ENCODE measurements around the gene FYN. TPM values are rescaled to one million over a fixed set of nuclear protein-coding genes. Genes with fewer than 3 reads are reported as not detected.

FYN gene
- total and polyA plus RNA-seq, 2 of the 4 experiments (the other 2 are of a cell fraction) = 30.8 to 36.4 TPM

DNA sequence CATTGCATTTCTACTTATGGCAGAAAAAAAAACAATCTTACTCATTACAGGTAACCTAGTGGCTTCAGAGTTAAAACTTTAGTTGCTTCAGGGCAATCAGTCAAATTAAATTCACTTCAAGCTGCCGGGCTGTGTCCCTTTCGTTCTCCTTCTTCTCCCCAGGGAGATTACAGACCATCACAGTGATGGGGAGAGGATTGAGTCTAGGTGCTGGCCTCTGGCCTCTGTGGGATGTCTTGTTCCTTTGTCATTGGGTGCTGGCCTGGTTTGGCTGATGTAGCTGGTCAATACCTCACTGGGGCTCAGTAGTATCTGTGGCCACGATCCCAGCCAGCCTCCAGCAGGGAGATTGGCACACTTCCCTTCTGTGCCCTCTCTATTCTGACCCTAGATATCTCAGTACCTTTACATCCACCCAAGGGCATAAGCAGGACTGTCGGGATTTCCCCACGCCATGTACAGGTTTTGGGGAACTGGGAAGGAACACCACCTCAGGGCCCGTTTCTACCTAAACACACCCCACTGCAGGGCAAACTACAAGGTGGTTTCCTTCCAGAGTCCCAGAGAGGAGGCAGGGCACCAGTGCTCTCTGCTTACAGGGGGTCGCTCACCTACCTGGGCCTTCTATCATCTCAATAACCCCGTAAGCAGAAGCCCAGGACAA, 15.4 kb downstream of the FYN start:
- Histone ChIP-seq H3K27ac (ENCODE audit: insufficient read depth, low read length) (no peak overlapping the region), H3K27me3 (ENCODE audit: control insufficient read depth, insufficient read depth, low read length) (no peaks in the 10 kb centered on the region), H3K36me3 (ENCODE audit: control insufficient read depth, insufficient read depth, low read length) (no peaks in the 10 kb centered on the region; the same call in 1 of the 2 replicates), H4K91ac (ENCODE audit: insufficient read depth, low read depth, low read length) (no peak overlapping the region), H3K23ac (ENCODE audit: low read depth, low read length) (no peak overlapping the region), H2BK15ac (ENCODE audit: low read depth, low read length) (no peak overlapping the region), H3K9me1 (ENCODE audit: insufficient read depth, low read length) (peaks cover 8% of the 10 kb centered on the region; the same call in 1 of the 2 replicates), H2BK120ac (ENCODE audit: low read depth, low read length) (no peak overlapping the region), H3K79me1 (ENCODE audit: low read depth in 1 of 2, low read length in 2 of 2) (peaks cover 33 to 55% of the 10 kb centered on the region in 2 experiments), H3K18ac (ENCODE audit: low read depth, low read length) (no peak overlapping the region), H2AK5ac (ENCODE audit: low read depth, low read length) (no peak overlapping the region), H3K4me1 (ENCODE audit: control insufficient read depth, insufficient read depth, low read length) (no peaks in the 10 kb centered on the region), H3K4me2 (ENCODE audit: low read depth, low read length) (no peak overlapping the region), H4K8ac (ENCODE audit: low read depth in 2 of 2, low read length in 2 of 2) (no peak overlapping the region), H2AK9ac (replicated peaks; ENCODE audit: low read depth, low read length, poor library complexity) (no peak overlapping the region), H3K56ac (ENCODE audit: extremely low read depth, insufficient read depth, low read length) (no peak overlapping the region), H3K9ac (ENCODE audit: low read depth, low read length) (no peak overlapping the region), H3K4ac (ENCODE audit: low read depth, low read length) (no peak overlapping the region), H2BK5ac (ENCODE audit: low read depth, low read length, poor library complexity, severe bottlenecking) (no peak overlapping the region), H4K5ac (ENCODE audit: low read depth, low read length) (no peak overlapping the region), H3K14ac (replicated peaks; ENCODE audit: low read depth, low read length) (no peak overlapping the region), H2BK20ac (ENCODE audit: low read depth, low read length) (no peak overlapping the region), H4K20me1 (ENCODE audit: insufficient read depth, low read length) (peaks cover 26% of the 10 kb centered on the region; the same call in 1 of the 2 replicates), H3K4me3 (ENCODE audit: insufficient read depth, low read depth, low read length) (no peak overlapping the region), H3K9me3 (ENCODE audit: control insufficient read depth, insufficient read depth, low read length) (no peaks in the 10 kb centered on the region), H2AFZ (replicated peaks; ENCODE audit: low read length, poor library complexity) (no peak overlapping the region)
- DNase-seq (no peak), ATAC-seq (ENCODE audit: low read depth) (no peak)
- CTCF ChIA-PET = no interaction called here
- TF ChIP-seq MAFK (IDR thresholded peaks at IDR 0.05; ENCODE audit: low read depth, low read length) (no peak), RFX5 (IDR thresholded peaks at IDR 0.05; ENCODE audit: low read depth, low read length) (no peak), MAZ (IDR thresholded peaks at IDR 0.05; ENCODE audit: borderline replicate concordance, low read depth, low read length) (no peak), NFE2L2 (IDR thresholded peaks at IDR 0.05; ENCODE audit: low read depth, low read length) (no peak), POLR2A (IDR thresholded peaks at IDR 0.05; ENCODE audit: low read depth, low read length) (no peak), CEBPB (IDR thresholded peaks at IDR 0.05; ENCODE audit: low read depth, low read length) (no peak), RAD21 (IDR thresholded peaks at IDR 0.05; ENCODE audit: low read length) (no peak), BHLHE40 (IDR thresholded peaks at IDR 0.05; ENCODE audit: low read depth, low read length) (no peak), MXI1 (IDR thresholded peaks at IDR 0.05; ENCODE audit: borderline replicate concordance, low read depth, low read length) (no peak)
- TF ChIP-seq, protein P1, sequence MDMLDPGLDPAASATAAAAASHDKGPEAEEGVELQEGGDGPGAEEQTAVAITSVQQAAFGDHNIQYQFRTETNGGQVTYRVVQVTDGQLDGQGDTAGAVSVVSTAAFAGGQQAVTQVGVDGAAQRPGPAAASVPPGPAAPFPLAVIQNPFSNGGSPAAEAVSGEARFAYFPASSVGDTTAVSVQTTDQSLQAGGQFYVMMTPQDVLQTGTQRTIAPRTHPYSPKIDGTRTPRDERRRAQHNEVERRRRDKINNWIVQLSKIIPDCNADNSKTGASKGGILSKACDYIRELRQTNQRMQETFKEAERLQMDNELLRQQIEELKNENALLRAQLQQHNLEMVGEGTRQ (IDR thresholded peaks at IDR 0.05; ENCODE audit: low read depth, low read length) = no peak
- TF ChIP-seq, protein P2, sequence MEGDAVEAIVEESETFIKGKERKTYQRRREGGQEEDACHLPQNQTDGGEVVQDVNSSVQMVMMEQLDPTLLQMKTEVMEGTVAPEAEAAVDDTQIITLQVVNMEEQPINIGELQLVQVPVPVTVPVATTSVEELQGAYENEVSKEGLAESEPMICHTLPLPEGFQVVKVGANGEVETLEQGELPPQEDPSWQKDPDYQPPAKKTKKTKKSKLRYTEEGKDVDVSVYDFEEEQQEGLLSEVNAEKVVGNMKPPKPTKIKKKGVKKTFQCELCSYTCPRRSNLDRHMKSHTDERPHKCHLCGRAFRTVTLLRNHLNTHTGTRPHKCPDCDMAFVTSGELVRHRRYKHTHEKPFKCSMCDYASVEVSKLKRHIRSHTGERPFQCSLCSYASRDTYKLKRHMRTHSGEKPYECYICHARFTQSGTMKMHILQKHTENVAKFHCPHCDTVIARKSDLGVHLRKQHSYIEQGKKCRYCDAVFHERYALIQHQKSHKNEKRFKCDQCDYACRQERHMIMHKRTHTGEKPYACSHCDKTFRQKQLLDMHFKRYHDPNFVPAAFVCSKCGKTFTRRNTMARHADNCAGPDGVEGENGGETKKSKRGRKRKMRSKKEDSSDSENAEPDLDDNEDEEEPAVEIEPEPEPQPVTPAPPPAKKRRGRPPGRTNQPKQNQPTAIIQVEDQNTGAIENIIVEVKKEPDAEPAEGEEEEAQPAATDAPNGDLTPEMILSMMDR (conservative IDR thresholded peaks at IDR 0.05; ENCODE audit: low read depth, low read length) = no peak
- TF ChIP-seq, protein P3, sequence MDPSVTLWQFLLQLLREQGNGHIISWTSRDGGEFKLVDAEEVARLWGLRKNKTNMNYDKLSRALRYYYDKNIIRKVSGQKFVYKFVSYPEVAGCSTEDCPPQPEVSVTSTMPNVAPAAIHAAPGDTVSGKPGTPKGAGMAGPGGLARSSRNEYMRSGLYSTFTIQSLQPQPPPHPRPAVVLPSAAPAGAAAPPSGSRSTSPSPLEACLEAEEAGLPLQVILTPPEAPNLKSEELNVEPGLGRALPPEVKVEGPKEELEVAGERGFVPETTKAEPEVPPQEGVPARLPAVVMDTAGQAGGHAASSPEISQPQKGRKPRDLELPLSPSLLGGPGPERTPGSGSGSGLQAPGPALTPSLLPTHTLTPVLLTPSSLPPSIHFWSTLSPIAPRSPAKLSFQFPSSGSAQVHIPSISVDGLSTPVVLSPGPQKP (IDR thresholded peaks at IDR 0.05; ENCODE audit: borderline replicate concordance, low read depth, low read length) = no peak
- intact Hi-C loops (cut with micrococcal nuclease) (no loop called here), in situ Hi-C loops (cut with MboI; ENCODE audit: low sequenced_read_pairs) (no loop called here), dilution Hi-C loops (cut with HindIII; ENCODE audit: low sequenced_read_pairs, unreplicated experiment) (no loop called here)
- WGBS, 2 experiments (ENCODE audit: extremely low coverage in 2 of 2, insufficient read length in 1 of 2) = 92% methylated on average over 2 of the region's 8 CpGs; no CpG with 5 or more reads in 1 of the 2 experiments
- POLR2A ChIA-PET (ENCODE audit: unreplicated experiment) = no interaction called here
- BruUV-seq (replicated peaks) = no TSS peak

Measured in IMR-90 (cell line).